ENCODE data around the gene LARGE1.

DNA sequence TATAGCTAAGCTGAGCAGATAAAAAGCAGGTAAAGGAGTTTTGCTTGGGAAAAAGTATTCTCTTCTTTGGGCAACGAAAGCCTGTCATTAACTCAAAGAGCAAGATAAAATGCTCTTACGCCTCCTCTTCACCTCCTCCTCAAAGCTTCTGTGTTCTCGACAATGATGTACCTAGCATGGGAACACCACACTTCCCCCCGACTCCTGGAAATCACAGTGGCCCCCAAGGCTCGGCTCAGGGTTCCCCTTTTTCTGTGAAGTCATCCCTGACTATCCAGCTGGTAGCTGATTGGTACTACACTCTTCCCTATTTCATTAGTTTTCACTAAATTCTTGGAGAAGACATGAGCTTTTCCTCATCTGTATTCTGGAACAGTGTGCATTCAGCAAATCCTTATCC, 336.1 kb downstream of the LARGE1 start:
- no peak for TF ChIP-seq EZH2 (IDR thresholded peaks at IDR 0.05; ENCODE audit: borderline replicate concordance, low read depth, low read length, severe bottlenecking)
- TF ChIP-seq, protein P1, sequence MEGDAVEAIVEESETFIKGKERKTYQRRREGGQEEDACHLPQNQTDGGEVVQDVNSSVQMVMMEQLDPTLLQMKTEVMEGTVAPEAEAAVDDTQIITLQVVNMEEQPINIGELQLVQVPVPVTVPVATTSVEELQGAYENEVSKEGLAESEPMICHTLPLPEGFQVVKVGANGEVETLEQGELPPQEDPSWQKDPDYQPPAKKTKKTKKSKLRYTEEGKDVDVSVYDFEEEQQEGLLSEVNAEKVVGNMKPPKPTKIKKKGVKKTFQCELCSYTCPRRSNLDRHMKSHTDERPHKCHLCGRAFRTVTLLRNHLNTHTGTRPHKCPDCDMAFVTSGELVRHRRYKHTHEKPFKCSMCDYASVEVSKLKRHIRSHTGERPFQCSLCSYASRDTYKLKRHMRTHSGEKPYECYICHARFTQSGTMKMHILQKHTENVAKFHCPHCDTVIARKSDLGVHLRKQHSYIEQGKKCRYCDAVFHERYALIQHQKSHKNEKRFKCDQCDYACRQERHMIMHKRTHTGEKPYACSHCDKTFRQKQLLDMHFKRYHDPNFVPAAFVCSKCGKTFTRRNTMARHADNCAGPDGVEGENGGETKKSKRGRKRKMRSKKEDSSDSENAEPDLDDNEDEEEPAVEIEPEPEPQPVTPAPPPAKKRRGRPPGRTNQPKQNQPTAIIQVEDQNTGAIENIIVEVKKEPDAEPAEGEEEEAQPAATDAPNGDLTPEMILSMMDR (IDR thresholded peaks at IDR 0.05; ENCODE audit: borderline replicate concordance, extremely low read depth, low read length, poor library complexity, severe bottlenecking): no peak

Data from DND-41 (cell line).